GM23338 (cell line): ENCODE data around the gene EVC. TPM values are rescaled to one million over a fixed set of nuclear protein-coding genes. Genes with fewer than 3 reads are reported as not detected.

Source experiments
- ATAC-seq: fragments of 200-7000 bp; cut with Tn5 transposase; 3 replicates; pipeline ENCODE4 v1.9.1; 2020
- DNase-seq: peaks from one replicate; pipeline ENCODE4 v3.0.0-alpha.2; 2015; ENCODE audit warnings: low spot score
- H2AFZ ChIP-seq: fragments of 200-600 bp; sonication (generic); 2 replicates; pipeline ENCODE4 v1.8.0; 2016; ENCODE audit warnings: antibody characterized with exemption, mild to moderate bottlenecking, moderate library complexity
- H3F3A ChIP-seq: fragments of 200-600 bp; sonication (generic); replicated peaks from 2 replicates; pipeline ENCODE4 v1.8.0; 2017; ENCODE audit warnings: antibody characterized with exemption, mixed run types, low read depth
- H3K27ac ChIP-seq: fragments of 200-600 bp; sonication (generic); 2 replicates; pipeline ENCODE4 v1.6.1; 2016; ENCODE audit warnings: low read depth
- H3K27me3 ChIP-seq: fragments of 200-600 bp; sonication (generic); 2 replicates; pipeline ENCODE4 v1.8.0; 2016; ENCODE audit warnings: mild to moderate bottlenecking, mixed run types, moderate library complexity; ENCODE audit not compliant: insufficient read depth
- H3K36me3 ChIP-seq: fragments of 200-600 bp; sonication (generic); 2 replicates; pipeline ENCODE4 v1.8.0; 2016; ENCODE audit warnings: mild to moderate bottlenecking; ENCODE audit not compliant: insufficient read depth
- H3K4me1 ChIP-seq: fragments of 200-600 bp; sonication (generic); 2 replicates; pipeline ENCODE4 v1.8.0; 2016; ENCODE audit warnings: mild to moderate bottlenecking, moderate library complexity; ENCODE audit not compliant: insufficient read depth
- H3K4me2 ChIP-seq: fragments of 200-600 bp; sonication (generic); 2 replicates; pipeline ENCODE4 v1.7.1; 2017; ENCODE audit warnings: mixed run types
- H3K4me3 ChIP-seq: fragments of 200-600 bp; sonication (generic); 2 replicates; pipeline ENCODE4 v1.6.1; 2016; ENCODE audit warnings: mixed run types
- H3K79me2 ChIP-seq: fragments of 200-600 bp; sonication (generic); replicated peaks from 2 replicates; pipeline ENCODE4 v1.8.0; 2017; ENCODE audit warnings: mild to moderate bottlenecking; ENCODE audit not compliant: insufficient read depth
- H3K9me2 ChIP-seq: fragments of 200-600 bp; sonication (generic); 2 replicates; pipeline ENCODE4 v1.8.0; 2017; ENCODE audit not compliant: insufficient read depth
- H4K20me1 ChIP-seq: fragments of 200-600 bp; sonication (generic); replicated peaks from 2 replicates; pipeline ENCODE4 v1.8.0; 2017; ENCODE audit warnings: mild to moderate bottlenecking; ENCODE audit not compliant: insufficient read depth
- H3K27ac Mint-ChIP-seq: 2 replicates; pipeline ENCODE4 v1.8.0; 2020; ENCODE audit warnings: inconsistent platforms, mild to moderate bottlenecking, moderate library complexity, mixed read lengths
- H3K27me3 Mint-ChIP-seq: 3 replicates; pipeline ENCODE4 v1.8.0; 2022; ENCODE audit warnings: low read depth, mild to moderate bottlenecking, moderate library complexity, mixed read lengths, inconsistent platforms; ENCODE audit not compliant: insufficient read depth, poor library complexity
- H3K36me3 Mint-ChIP-seq: 3 replicates; pipeline ENCODE4 v1.8.0; 2021; ENCODE audit warnings: low read depth, mild to moderate bottlenecking, inconsistent platforms, moderate library complexity, mixed read lengths
- H3K4me1 Mint-ChIP-seq: 3 replicates; pipeline ENCODE4 v1.8.0; 2020; ENCODE audit warnings: mild to moderate bottlenecking, inconsistent platforms, mixed read lengths
- H3K4me3 Mint-ChIP-seq: 3 replicates; pipeline ENCODE4 v1.8.0; 2021; ENCODE audit warnings: moderate library complexity, mild to moderate bottlenecking, inconsistent platforms, mixed read lengths
- H3K9me3 Mint-ChIP-seq: 3 replicates; pipeline ENCODE4 v1.8.0; 2020; ENCODE audit warnings: moderate library complexity, mild to moderate bottlenecking, inconsistent platforms, mixed read lengths
- CREB1 ChIP-seq: fragments of 250-450 bp; sonication (Bioruptor Pico); IDR thresholded peaks from 2 replicates; pipeline ENCODE4 v1.5.0; 2020; ENCODE audit warnings: low read depth, mild to moderate bottlenecking, moderate library complexity
- CTCF ChIP-seq, 2 experiments: fragments of 200-600 bp in 1 of 2; sonication (generic) in 1 of 2; conservative IDR thresholded peaks; 2 replicates each; pipeline versions ENCODE4 v1.5.1 to v1.6.1; 2016 to 2017; ENCODE audit warnings: antibody characterized with exemption in 2 of 2, low read depth in 2 of 2, mild to moderate bottlenecking in 2 of 2, moderate library complexity in 1 of 2
- EZH2 ChIP-seq: fragments of 200-600 bp; sonication (generic); IDR thresholded peaks from one replicate; pipeline ENCODE4 v1.8.0; 2017; ENCODE audit warnings: antibody characterized with exemption, mild to moderate bottlenecking, low read depth; ENCODE audit not compliant: unreplicated experiment
- JUNB ChIP-seq: IDR thresholded peaks from one replicate; pipeline ENCODE4 v1.6.1; 2016; ENCODE audit warnings: antibody characterized with exemption; ENCODE audit not compliant: unreplicated experiment
- POLR2AphosphoS5 ChIP-seq: IDR thresholded peaks from 2 replicates; pipeline ENCODE4 v1.6.1; 2016; ENCODE audit warnings: antibody characterized with exemption, low read depth
- ZNF331 ChIP-seq: fragments of 250-450 bp; sonication (Bioruptor Pico); IDR thresholded peaks from 2 replicates; pipeline ENCODE4 v1.5.0; 2020; ENCODE audit warnings: low read depth, mild to moderate bottlenecking, moderate library complexity
- polyA plus RNA-seq: library from polyadenylated mRNA; unstranded; fragments of >200 nt; fragmentation: Nextera tagmentation; extraction: Ambion mirVana; gene quantifications from 2 replicates; pipeline ENCODE4 v1.2.1, GENCODE V29; 2016
- total RNA-seq: library from RNA; depleted of rRNA; stranded (reverse); fragments of >200 nt; shearing (Covaris generic); gene quantifications from 2 replicates; pipeline ENCODE4 v1.2.3, GENCODE V29; 2014
- TF ChIP-seq, protein P1 (sequence below): IDR thresholded peaks from 2 replicates; pipeline ENCODE4 v1.6.1; 2016; ENCODE audit warnings: antibody characterized with exemption

The EVC gene
- total and polyA plus RNA-seq, 2 experiments from 2014 or later = 1.7 to 12.8 TPM

DNA sequence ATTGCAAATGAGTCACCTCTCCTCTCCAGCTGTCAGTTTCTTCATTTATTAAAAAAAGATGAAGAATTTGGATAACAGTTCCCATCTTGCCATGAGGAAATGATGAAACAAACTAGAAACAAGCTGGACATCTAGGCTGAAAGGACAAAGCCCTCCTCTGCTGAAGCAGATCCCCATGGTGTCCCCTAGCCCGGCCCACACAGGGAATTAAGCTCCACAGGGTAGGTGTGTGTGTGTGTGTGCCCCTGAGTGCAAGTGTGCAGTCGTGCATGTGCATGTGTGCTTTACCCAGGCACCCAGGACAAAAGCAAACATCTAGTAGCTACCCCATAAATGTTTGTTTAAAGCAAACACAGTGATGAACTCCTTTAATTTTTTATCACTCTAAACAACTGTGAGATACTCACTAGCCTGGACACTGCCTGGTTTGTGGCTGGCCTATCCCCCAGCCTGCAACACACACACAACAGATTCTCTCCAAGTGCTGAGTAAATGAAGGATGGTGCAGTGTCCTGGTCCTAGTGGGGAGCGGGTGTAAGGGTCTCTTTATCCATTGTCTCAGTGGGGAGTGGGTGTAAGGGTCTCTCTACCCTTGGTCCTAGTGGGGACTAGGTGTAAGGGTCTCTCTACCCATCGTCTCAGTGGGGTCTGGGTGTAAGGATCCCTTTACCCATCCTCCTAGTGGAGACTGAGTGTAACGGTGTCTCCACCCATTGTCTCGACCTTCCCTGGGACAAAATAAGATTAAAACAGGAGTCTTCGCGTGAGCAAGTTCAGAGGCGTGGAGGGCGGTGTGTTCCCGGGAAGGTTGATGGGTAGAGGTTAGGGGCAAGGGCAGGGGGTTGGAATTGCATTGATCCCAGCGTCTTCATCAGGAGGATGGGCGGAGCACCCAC lies 688 bp upstream of the EVC start:
- H3K27ac Mint-ChIP-seq = no peak overlapping the region
- Histone ChIP-seq H3K4me2 (peak overlapping the region; percentile 93), H3K36me3 (no peaks in the 10 kb centered on the region), H3K9me2 (no peaks in the 10 kb centered on the region), H3K27ac (no peak overlapping the region), H3K4me1 (peaks cover 8% of the 10 kb centered on the region; the same call in 1 of the 2 replicates), H3K79me2 (peaks cover 5% of the 10 kb centered on the region; the same call in 1 of the 2 replicates), H3K27me3 (peaks cover 30% of the 10 kb centered on the region), H2AFZ (peak overlapping the region; percentile 100), H4K20me1 (no peaks in the 10 kb centered on the region; the same call in 1 of the 2 replicates), H3K4me3 (peak overlapping the region; percentile 77), H3F3A (no peaks in the 10 kb centered on the region)
- peaks cover 34% of the 10 kb centered on the region for H3K27me3 Mint-ChIP-seq
- H3K9me3 Mint-ChIP-seq = peaks cover 7% of the 10 kb centered on the region
- H3K4me1 Mint-ChIP-seq = peaks cover 25% of the 10 kb centered on the region
- TF ChIP-seq, protein P1, sequence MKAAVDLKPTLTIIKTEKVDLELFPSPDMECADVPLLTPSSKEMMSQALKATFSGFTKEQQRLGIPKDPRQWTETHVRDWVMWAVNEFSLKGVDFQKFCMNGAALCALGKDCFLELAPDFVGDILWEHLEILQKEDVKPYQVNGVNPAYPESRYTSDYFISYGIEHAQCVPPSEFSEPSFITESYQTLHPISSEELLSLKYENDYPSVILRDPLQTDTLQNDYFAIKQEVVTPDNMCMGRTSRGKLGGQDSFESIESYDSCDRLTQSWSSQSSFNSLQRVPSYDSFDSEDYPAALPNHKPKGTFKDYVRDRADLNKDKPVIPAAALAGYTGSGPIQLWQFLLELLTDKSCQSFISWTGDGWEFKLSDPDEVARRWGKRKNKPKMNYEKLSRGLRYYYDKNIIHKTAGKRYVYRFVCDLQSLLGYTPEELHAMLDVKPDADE = no peak
- TF ChIP-seq CREB1 (CRISPR knock-in tag) (no peak), ZNF331 (no peak), POLR2AphosphoS5 (no peak), JUNB (no peak), CTCF (conservative IDR thresholded peaks at IDR 0.05; ENCODE audit: low read depth in 2 of 2) (peak in 1 of 2 experiments; percentile 53; a peak in 2 of 4 replicates)
- peak overlapping the region; percentile 78 for H3K4me3 Mint-ChIP-seq
- ATAC-seq (peak; percentile 27), DNase-seq (peak; percentile 59)
- H3K36me3 Mint-ChIP-seq = peaks cover 18% of the 10 kb centered on the region

DNA sequence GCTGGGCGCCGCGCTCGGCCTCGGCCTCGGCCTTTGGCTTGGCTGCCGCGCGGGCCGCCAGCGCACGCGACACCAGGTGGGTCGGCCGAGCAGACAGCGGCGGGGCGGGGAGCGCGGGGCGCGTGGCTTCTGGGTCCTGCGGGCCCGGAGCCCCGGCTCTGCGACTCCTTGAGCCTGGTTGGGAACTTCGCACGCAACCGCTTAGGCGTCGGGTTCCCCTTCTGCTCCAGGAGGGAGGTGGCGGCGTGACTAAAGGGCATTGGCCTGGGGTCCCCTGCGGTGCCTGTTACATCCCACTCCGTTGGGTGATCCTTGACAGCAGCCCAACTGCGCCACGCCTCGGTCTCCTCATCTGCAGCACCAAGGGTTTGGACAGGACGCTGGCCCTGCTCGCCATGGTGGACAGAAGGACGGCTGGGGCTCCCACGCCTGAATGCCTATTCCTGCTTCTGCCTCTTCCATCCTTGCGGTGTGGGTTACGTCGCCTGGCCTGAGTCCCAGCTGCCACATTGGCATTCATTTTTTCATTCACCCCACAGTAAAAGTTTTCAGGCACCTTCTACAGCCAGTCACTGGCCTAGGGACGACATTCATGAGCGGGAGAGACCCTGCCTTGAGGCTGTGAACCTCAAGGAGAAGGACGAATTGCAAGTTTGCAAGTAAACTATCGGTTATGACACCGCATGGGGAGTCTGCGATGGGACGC lies 631 bp downstream of the EVC start:
- Histone ChIP-seq H2AFZ (peak overlapping the region; percentile 87; the same call in 1 of the 2 replicates), H3K9me2 (no peaks in the 10 kb centered on the region), H3K4me1 (peaks cover 8% of the 10 kb centered on the region; the same call in 1 of the 2 replicates), H3K36me3 (no peaks in the 10 kb centered on the region), H3F3A (no peaks in the 10 kb centered on the region), H4K20me1 (no peaks in the 10 kb centered on the region; the same call in 1 of the 2 replicates), H3K27ac (no peak overlapping the region), H3K4me3 (peak overlapping the region; percentile 77), H3K27me3 (peaks cover 30% of the 10 kb centered on the region), H3K79me2 (peaks cover 5% of the 10 kb centered on the region; the same call in 1 of the 2 replicates), H3K4me2 (peak overlapping the region; percentile 84)
- H3K27ac Mint-ChIP-seq = no peak overlapping the region
- peaks cover 32% of the 10 kb centered on the region for H3K27me3 Mint-ChIP-seq
- peak; percentile 75 for DNase-seq
- peak; percentile 4 for ATAC-seq
- peaks cover 25% of the 10 kb centered on the region for H3K4me1 Mint-ChIP-seq
- H3K36me3 Mint-ChIP-seq = peaks cover 17% of the 10 kb centered on the region
- peak overlapping the region; percentile 76 for H3K4me3 Mint-ChIP-seq
- TF ChIP-seq CTCF (conservative IDR thresholded peaks at IDR 0.05; ENCODE audit: low read depth in 2 of 2) (peak in 1 of 2 experiments; percentile 32; a peak in 1 of 4 replicates), JUNB (no peak), POLR2AphosphoS5 (no peak), EZH2 (no peak)
- peaks cover 8% of the 10 kb centered on the region for H3K9me3 Mint-ChIP-seq
